SK-N-SH (cell line): Measurements from ENCODE around the gene TGFA. TPM values are rescaled to one million over a fixed set of nuclear protein-coding genes. Genes with fewer than 3 reads are reported as not detected.

Experiments
- CTCF ChIA-PET: fragments of 300-600, 350-600 bp; formaldehyde crosslinking; extraction: SDS; loops from one replicate; lab custom pipeline; 2021; lab: Yijun Ruan, JAX
- POLR2A ChIA-PET: fragments of 350-600 bp; sonication (Branson Sonifier 250); formaldehyde crosslinking; extraction: SDS; loops from one replicate; lab custom pipeline; 2020; ENCODE audit warnings: antibody characterized with exemption, inconsistent platforms; lab: Yijun Ruan, JAX
- DNase-seq: peaks from one replicate; pipeline ENCODE4 v3.0.0; 2012
- H2AFZ ChIP-seq: fragments of 200-600 bp; sonication (generic); 2 replicates; pipeline ENCODE4 v1.8.1; 2016; ENCODE audit warnings: antibody characterized with exemption, mild to moderate bottlenecking, low read depth
- H3F3A ChIP-seq: fragments of 200-600 bp; sonication (generic); replicated peaks from 2 replicates; pipeline ENCODE3; 2016; ENCODE audit warnings: antibody characterized with exemption, mild to moderate bottlenecking; ENCODE audit not compliant: insufficient read depth
- H3K27ac ChIP-seq, 2 experiments: fragments of 200-500 bp in 1 of 2; fragments of 200-600 bp in 1 of 2; sonication (Bioruptor generic) in 1 of 2; sonication (generic), shearing (Covaris generic) in 1 of 2; 2 replicates each; pipeline versions ENCODE4 v1.5.1 to v1.6.1; 2014 to 2016; ENCODE audit warnings: low read depth in 2 of 2, inconsistent platforms in 1 of 2, low read length in 1 of 2, mild to moderate bottlenecking in 1 of 2, mixed read lengths in 1 of 2
- H3K27me3 ChIP-seq: fragments of 200-600 bp; sonication (generic), shearing (Covaris generic); 2 replicates; pipeline ENCODE4 v1.6.1; 2016; ENCODE audit warnings: mixed run types; ENCODE audit not compliant: insufficient read depth
- H3K36me3 ChIP-seq, 2 experiments: fragments of 200-500 bp in 1 of 2; fragments of 200-600 bp in 1 of 2; sonication (Bioruptor generic) in 1 of 2; sonication (generic) in 1 of 2; replicated peaks in 1 of 2; 2 replicates each; pipeline versions ENCODE3 to v1.5.1; 2014 to 2016; ENCODE audit warnings: low read length in 1 of 2, mild to moderate bottlenecking in 1 of 2; ENCODE audit not compliant: insufficient read depth in 2 of 2, control insufficient read depth in 1 of 2
- H3K4me1 ChIP-seq, 2 experiments: fragments of 200-500 bp in 1 of 2; fragments of 200-600 bp in 1 of 2; sonication (Bioruptor generic) in 1 of 2; sonication (generic), shearing (Covaris generic) in 1 of 2; 2 replicates each; pipeline versions ENCODE4 v1.5.1 to v1.6.1; 2014 to 2016; ENCODE audit warnings: low read depth in 1 of 2, low read length in 1 of 2, mixed run types in 1 of 2; ENCODE audit not compliant: insufficient read depth in 2 of 2, control insufficient read depth in 1 of 2
- H3K4me2 ChIP-seq: fragments of 200-600 bp; sonication (generic), shearing (Covaris generic); 2 replicates; pipeline ENCODE4 v1.6.1; 2017; ENCODE audit warnings: mixed run types
- H3K4me3 ChIP-seq, 2 experiments: fragments of 200-500 bp in 1 of 2; fragments of 200-600 bp in 1 of 2; sonication (Bioruptor generic) in 1 of 2; sonication (generic), shearing (Covaris generic) in 1 of 2; 2 replicates each; pipeline versions ENCODE4 v1.5.1 to v1.8.1; 2014 to 2016; ENCODE audit warnings: low read depth in 2 of 2, inconsistent platforms in 1 of 2, low read length in 1 of 2, mild to moderate bottlenecking in 1 of 2, mixed read lengths in 1 of 2, moderate library complexity in 1 of 2
- H3K79me2 ChIP-seq: fragments of 200-600 bp; sonication (generic); 2 replicates; pipeline ENCODE4 v1.8.1; 2017; ENCODE audit warnings: mild to moderate bottlenecking; ENCODE audit not compliant: insufficient read depth
- H3K9ac ChIP-seq: fragments of 200-600 bp; sonication (generic); 2 replicates; pipeline ENCODE4 v1.6.1; 2017; ENCODE audit warnings: mixed run types
- H3K9me2 ChIP-seq: fragments of 200-600 bp; sonication (generic); 2 replicates; pipeline ENCODE4 v1.6.1; 2017; ENCODE audit warnings: mixed run types
- H3K9me3 ChIP-seq: fragments of 200-600 bp; sonication (generic); 2 replicates; pipeline ENCODE4 v1.6.1; 2017; ENCODE audit warnings: mixed run types, mild to moderate bottlenecking, moderate library complexity
- H4K20me1 ChIP-seq: fragments of 200-600 bp; sonication (generic); 2 replicates; pipeline ENCODE4 v1.6.1; 2017; ENCODE audit warnings: mild to moderate bottlenecking, mixed run types; ENCODE audit not compliant: insufficient read depth
- CHD2 ChIP-seq: fragments of 150-350 bp; IDR thresholded peaks from 2 replicates; pipeline ENCODE4 v1.6.1; 2018; ENCODE audit warnings: low read length; ENCODE audit not compliant: partially characterized antibody
- ELF1 ChIP-seq: IDR thresholded peaks from 2 replicates; pipeline ENCODE4 v1.4.0; 2012
- FOXJ3 ChIP-seq: sonication (generic); formaldehyde crosslinking; IDR thresholded peaks from 2 replicates; pipeline ENCODE4 v1.5.1; 2020; ENCODE audit warnings: mild to moderate bottlenecking, missing genetic modification reagents
- FOXM1 ChIP-seq: IDR thresholded peaks from 2 replicates; pipeline ENCODE4 v1.4.0; 2012; ENCODE audit warnings: low read depth, mild to moderate bottlenecking
- GABPA ChIP-seq: IDR thresholded peaks from 2 replicates; pipeline ENCODE4 v1.4.0; 2012; ENCODE audit warnings: low read depth, mild to moderate bottlenecking
- GATA2 ChIP-seq: sonication (generic); formaldehyde crosslinking; IDR thresholded peaks from 2 replicates; pipeline ENCODE4 v1.5.0; 2020; ENCODE audit warnings: mild to moderate bottlenecking, missing genetic modification reagents
- IRF3 ChIP-seq: fragments of 150-350 bp; IDR thresholded peaks from 2 replicates; pipeline ENCODE4 v1.6.1; 2016; ENCODE audit warnings: mild to moderate bottlenecking, low read depth, low read length
- MAX ChIP-seq: IDR thresholded peaks from 2 replicates; pipeline ENCODE4 v1.4.0; 2012; ENCODE audit warnings: low read depth
- MEF2A ChIP-seq: IDR thresholded peaks from 2 replicates; pipeline ENCODE4 v1.4.0; 2012; ENCODE audit warnings: low read depth, borderline replicate concordance
- MXI1 ChIP-seq: IDR thresholded peaks from 2 replicates; pipeline ENCODE4 v1.6.1; 2012; ENCODE audit warnings: mild to moderate bottlenecking, low read depth, low read length, improper control_type of control experiment
- RAD21 ChIP-seq: IDR thresholded peaks from 2 replicates; pipeline ENCODE4 v1.6.1; 2012; ENCODE audit warnings: mild to moderate bottlenecking, low read length
- RCOR1 ChIP-seq: fragments of 150-350 bp; IDR thresholded peaks from 2 replicates; pipeline ENCODE4 v1.6.1; 2017; ENCODE audit warnings: antibody characterized with exemption, low read length
- REST ChIP-seq: IDR thresholded peaks from 2 replicates; pipeline ENCODE4 v1.6.1; 2012; ENCODE audit warnings: mild to moderate bottlenecking, low read depth, low read length, moderate library complexity
- RXRA ChIP-seq: IDR thresholded peaks from 2 replicates; pipeline ENCODE4 v1.4.0; 2012; ENCODE audit warnings: low read depth, mild to moderate bottlenecking, borderline replicate concordance
- SMC3 ChIP-seq: IDR thresholded peaks from 2 replicates; pipeline ENCODE4 v1.6.1; 2012; ENCODE audit warnings: low read depth, low read length, improper control_type of control experiment
- TAF1 ChIP-seq: IDR thresholded peaks from 2 replicates; pipeline ENCODE4 v1.6.1; 2012; ENCODE audit warnings: low read depth, mild to moderate bottlenecking, low read length, moderate library complexity, borderline replicate concordance
- TCF12 ChIP-seq: IDR thresholded peaks from 2 replicates; pipeline ENCODE4 v1.4.0; 2012
- TEAD4 ChIP-seq: IDR thresholded peaks from 2 replicates; pipeline ENCODE4 v1.4.0; 2012; ENCODE audit warnings: mild to moderate bottlenecking, borderline replicate concordance; ENCODE audit not compliant: insufficient read depth
- WGBS: methylation state at CpG from one replicate; pipeline ENCODE4 v1.1.6; 2017; ENCODE audit warnings: low lambda C conversion rate; 5-methylcytosine and 5-hydroxymethylcytosine counted together
- polyA plus RNA-seq, 3 experiments: library from polyadenylated mRNA; depleted of rRNA; stranded (reverse); fragments of >200 nt; gene quantifications; 2 replicates each; pipeline ENCODE4 v1.2.3, GENCODE V29; 2012

TGFA gene
- polyA plus RNA-seq, 1 of the 3 experiments (the other 2 are of a cell fraction) = not detected

DNA sequence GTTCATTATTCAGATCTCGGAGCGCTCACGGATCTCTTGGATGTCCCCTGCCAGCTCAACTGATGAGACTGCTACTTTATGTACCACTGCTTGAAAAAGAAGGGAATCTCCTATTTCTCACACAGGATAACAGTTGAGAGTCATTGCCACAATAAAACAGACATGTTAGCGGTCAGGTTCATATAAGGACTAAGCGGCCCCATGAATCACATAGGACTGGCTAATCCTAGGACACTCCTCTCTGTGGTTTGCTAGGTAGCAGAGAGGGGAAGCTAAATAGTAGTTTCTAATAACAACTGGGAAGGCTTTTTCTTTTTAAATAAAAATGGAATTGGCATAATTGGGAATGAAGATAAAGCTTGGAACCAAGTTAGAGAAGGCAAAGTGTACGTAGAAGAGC, 15.9 kb upstream of the TGFA start:
- Histone ChIP-seq H3K4me2 (no peak overlapping the region), H3K36me3 (no peaks in the 10 kb centered on the region), H3K27me3 (peaks cover 6% of the 10 kb centered on the region; the same call in 1 of the 2 replicates), H3K9ac (no peak overlapping the region), H3K79me2 (no peaks in the 10 kb centered on the region), H3K27ac (no peak overlapping the region), H3K9me2 (no peaks in the 10 kb centered on the region)
- 83% methylated on average over 6 of the region's 6 CpGs for WGBS
- TF ChIP-seq MEF2A = no peak
- TF ChIP-seq RCOR1 = no peak
- no peak for TF ChIP-seq GABPA
- no peak for TF ChIP-seq MAX
- TF ChIP-seq FOXM1 = no peak
- TF ChIP-seq TCF12 = no peak
- TF ChIP-seq SMC3 = no peak
- TF ChIP-seq FOXJ3 (CRISPR knock-in tag) = no peak
- no peak for TF ChIP-seq MXI1
- TF ChIP-seq TAF1 = no peak
- TF ChIP-seq ELF1 = no peak
- TF ChIP-seq CHD2 = no peak
- no peak for TF ChIP-seq RAD21
- TF ChIP-seq GATA2 (CRISPR knock-in tag) = no peak
- TF ChIP-seq RXRA = no peak
- TF ChIP-seq REST = no peak
- TF ChIP-seq TEAD4 = no peak
- no peak for TF ChIP-seq IRF3
- TF ChIP-seq, all 33 proteins: peak for 0
- Histone ChIP-seq H3K4me3 (no peak overlapping the region), H3F3A (no peaks in the 10 kb centered on the region), H4K20me1 (no peaks in the 10 kb centered on the region), H2AFZ (no peak overlapping the region), H3K4me1 (no peaks in the 10 kb centered on the region), H3K9me3 (no peaks in the 10 kb centered on the region)
- DNase-seq = no peak
- ChIA-PET CTCF (interaction anchor here (0.8 to 1.7 kb wide), 3 partner anchors 48 to 229 kb away, joined by 3 to 8 read pairs (median 3); no protein-coding TSS in a partner anchor), POLR2A (no interaction called here)
